CD4-positive, alpha-beta T cell (primary cell): ENCODE data around the gene GPR31. TPM values are rescaled to one million over a fixed set of nuclear protein-coding genes. Genes with fewer than 3 reads are reported as not detected.

Source experiments
- ATAC-seq: fragments of 200-7000 bp; cut with Tn5 transposase; one replicate; pipeline ENCODE4 v1.10.0; 2022; ENCODE audit warnings: mild to moderate bottlenecking; ENCODE audit not compliant: poor library complexity
- CTCF ChIA-PET: fragments of 350-600 bp; sonication (Branson Sonifier 250); formaldehyde crosslinking; loops from one replicate; lab custom pipeline; 2021; ENCODE audit warnings: antibody characterized with exemption, inconsistent platforms; lab: Charles Lee
- POLR2A ChIA-PET: fragments of 350-600 bp; sonication (Branson Sonifier 250); formaldehyde crosslinking; loops from one replicate; lab custom pipeline; 2021; ENCODE audit warnings: antibody characterized with exemption, inconsistent platforms; lab: Charles Lee
- DNase-seq, 14 experiments: peaks; one replicate each; pipeline ENCODE4 v3.0.0-alpha.2; 2013 to 2020; ENCODE audit warnings: mixed read lengths in 2 of 14
- H3K27ac ChIP-seq, 2 donors: one replicate each; pipeline versions ENCODE4 v1.5.1 to v1.7.0; 2013; ENCODE audit warnings: low read length in 2 of 2, low read depth in 1 of 2, mild to moderate bottlenecking in 1 of 2
- H3K27me3 ChIP-seq, 2 experiments: 1 replicate in 1 of 2; 2 replicates in 1 of 2; pipeline versions ENCODE4 v1.6.1 to v1.7.0; 2013; ENCODE audit warnings: low read length in 2 of 2, control low read depth in 1 of 2, mild to moderate bottlenecking in 1 of 2, moderate library complexity in 1 of 2; ENCODE audit not compliant: insufficient read depth in 2 of 2, control insufficient read depth in 1 of 2
- H3K36me3 ChIP-seq: one replicate; pipeline ENCODE4 v1.6.1; 2013; ENCODE audit warnings: low read length, control low read depth; ENCODE audit not compliant: insufficient read depth
- H3K4me1 ChIP-seq: one replicate; pipeline ENCODE4 v1.6.1; 2013; ENCODE audit warnings: low read length, control low read depth; ENCODE audit not compliant: insufficient read depth
- H3K4me3 ChIP-seq: one replicate; pipeline ENCODE4 v1.5.1; 2013; ENCODE audit warnings: mild to moderate bottlenecking, low read length, moderate library complexity
- H3K9me3 ChIP-seq, 2 experiments: 1 replicate in 1 of 2; 2 replicates in 1 of 2; pipeline versions ENCODE4 v1.6.1 to v1.7.0; 2013; ENCODE audit warnings: low read length in 2 of 2, mild to moderate bottlenecking in 2 of 2, control low read depth in 1 of 2, moderate library complexity in 1 of 2; ENCODE audit not compliant: control insufficient read depth in 1 of 2, insufficient read depth in 1 of 2
- H3K27ac Mint-ChIP-seq: one replicate; pipeline ENCODE4 v1.8.0; 2020; ENCODE audit warnings: mixed read lengths
- H3K27me3 Mint-ChIP-seq: one replicate; pipeline ENCODE4 v1.8.0; 2021; ENCODE audit warnings: mixed read lengths
- H3K36me3 Mint-ChIP-seq: one replicate; pipeline ENCODE4 v1.8.0; 2021; ENCODE audit warnings: low read depth, mixed read lengths
- H3K4me1 Mint-ChIP-seq: one replicate; pipeline ENCODE4 v1.8.0; 2021; ENCODE audit warnings: low read depth, mixed read lengths
- H3K4me3 Mint-ChIP-seq: one replicate; pipeline ENCODE4 v1.8.0; 2020; ENCODE audit warnings: mild to moderate bottlenecking, mixed read lengths
- H3K9me3 Mint-ChIP-seq: one replicate; pipeline ENCODE4 v1.8.0; 2020; ENCODE audit warnings: mixed read lengths
- CTCF ChIP-seq: fragments of 200-600 bp; IDR thresholded peaks from one replicate; pipeline ENCODE4 v1.8.0; 2022; ENCODE audit warnings: antibody characterized with exemption, mild to moderate bottlenecking
- intact Hi-C, 2 experiments: fragments of 100-400 bp; cut with DNase I in 1 of 2; cut with micrococcal nuclease in 1 of 2; formaldehyde crosslinking; loops; one replicate each; pipeline versions ENCODE4 v1.15.1 to v1.9.0; 2023 to 2025; cut with DNase I, micrococcal nuclease
- total RNA-seq, 174 experiments: library from RNA in 2 of 174; stranded (reverse) in 2 of 174; gene quantifications; one replicate each; pipeline ENCODE4 v1.2.3 and lab custom pipeline; 2021 to 2026

GPR31 gene
- total RNA-seq, 2 experiments from 2014 or later, result not detected

- ATAC-seq, result no peak
- Histone ChIP-seq H3K4me1 (peaks cover 77% of the 10 kb centered on the region), H3K4me3 (no peak overlapping the region), H3K9me3 (peaks cover 0 to 4% of the 10 kb centered on the region in 2 experiments), H3K27ac (no peak overlapping the region), H3K36me3 (peaks cover 30% of the 10 kb centered on the region), H3K27me3 (no peaks in the 10 kb centered on the region)
- H3K4me3 Mint-ChIP-seq, result no peak overlapping the region
- H3K27me3 Mint-ChIP-seq, result no peaks in the 10 kb centered on the region
- TF ChIP-seq CTCF, result no peak
- no peak overlapping the region for H3K27ac Mint-ChIP-seq
- H3K9me3 Mint-ChIP-seq, result no peaks in the 10 kb centered on the region
- H3K36me3 Mint-ChIP-seq, result no peaks in the 10 kb centered on the region
- H3K4me1 Mint-ChIP-seq, result peaks cover 49% of the 10 kb centered on the region
- ChIA-PET POLR2A (no interaction called here), CTCF (interaction anchor here (1.4 kb wide), 2 partner anchors 13 to 16 kb away, joined by 3 to 4 read pairs; no protein-coding TSS in a partner anchor)
- intact Hi-C loops, result loop anchor here in 1 of 2 experiments (5.0 kb wide), 1 partner anchor 34 kb away; no protein-coding TSS in a partner anchor
- DNase-seq, result no peak
Observed at GRCh38 chr6:167125855-167126349, 31.9 kb downstream of the GPR31 start.

- no peak overlapping the region for H3K27ac Mint-ChIP-seq
- peaks cover 30% of the 10 kb centered on the region for H3K36me3 ChIP-seq
- H3K27me3 ChIP-seq, result no peaks in the 10 kb centered on the region
- no peaks in the 10 kb centered on the region for H3K27me3 Mint-ChIP-seq
- peaks cover 77% of the 10 kb centered on the region for H3K4me1 ChIP-seq
- H3K4me3 Mint-ChIP-seq, result no peak overlapping the region
- peaks cover 52% of the 10 kb centered on the region for H3K4me1 Mint-ChIP-seq
- no peaks in the 10 kb centered on the region for H3K9me3 Mint-ChIP-seq
- H3K36me3 Mint-ChIP-seq, result no peaks in the 10 kb centered on the region
- DNase-seq, result no peak
- H3K4me3 ChIP-seq, result no peak overlapping the region
- H3K9me3 ChIP-seq, result peaks cover 0 to 4% of the 10 kb centered on the region in 2 experiments
- POLR2A ChIA-PET, result no interaction called here
- no peak for ATAC-seq
- intact Hi-C loops, result loop anchor here in 1 of 2 experiments (5.0 kb wide), 1 partner anchor 33 kb away; no protein-coding TSS in a partner anchor
- CTCF ChIA-PET, result no interaction called here
- no peak overlapping the region for H3K27ac ChIP-seq
- TF ChIP-seq CTCF, result no peak
Observed at GRCh38 chr6:167125410-167125809, 32.4 kb downstream of the GPR31 start.

- Histone ChIP-seq H3K27me3 (no peaks in the 10 kb centered on the region), H3K36me3 (peaks cover 29% of the 10 kb centered on the region), H3K4me3 (no peak overlapping the region), H3K27ac (no peak overlapping the region), H3K4me1 (peaks cover 77% of the 10 kb centered on the region), H3K9me3 (peaks cover 0 to 4% of the 10 kb centered on the region in 2 experiments)
- no peak for TF ChIP-seq CTCF
- Mint-ChIP-seq H3K36me3 (no peaks in the 10 kb centered on the region), H3K9me3 (no peaks in the 10 kb centered on the region), H3K4me1 (peaks cover 52% of the 10 kb centered on the region), H3K4me3 (no peak overlapping the region), H3K27me3 (no peaks in the 10 kb centered on the region), H3K27ac (peak overlapping the region; percentile 95)
- ATAC-seq (no peak), DNase-seq (no peak)
- intact Hi-C loops, result loop anchor here in 1 of 2 experiments (5.0 kb wide), 2 partner anchors 32 to 127 kb away; partner anchors contain the start of gene CEP43
- CTCF ChIA-PET, result no interaction called here
- POLR2A ChIA-PET, result no interaction called here
Observed at GRCh38 chr6:167124753-167125152, 33.0 kb downstream of the GPR31 start.
